Measurements from ENCODE around the gene PM20D2. TPM values are rescaled to one million over a fixed set of nuclear protein-coding genes. Genes with fewer than 3 reads are reported as not detected.

PM20D2 gene, protein sequence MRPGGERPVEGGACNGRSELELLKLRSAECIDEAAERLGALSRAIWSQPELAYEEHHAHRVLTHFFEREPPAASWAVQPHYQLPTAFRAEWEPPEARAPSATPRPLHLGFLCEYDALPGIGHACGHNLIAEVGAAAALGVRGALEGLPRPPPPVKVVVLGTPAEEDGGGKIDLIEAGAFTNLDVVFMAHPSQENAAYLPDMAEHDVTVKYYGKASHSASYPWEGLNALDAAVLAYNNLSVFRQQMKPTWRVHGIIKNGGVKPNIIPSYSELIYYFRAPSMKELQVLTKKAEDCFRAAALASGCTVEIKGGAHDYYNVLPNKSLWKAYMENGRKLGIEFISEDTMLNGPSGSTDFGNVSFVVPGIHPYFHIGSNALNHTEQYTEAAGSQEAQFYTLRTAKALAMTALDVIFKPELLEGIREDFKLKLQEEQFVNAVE
- total RNA-seq, result 6.5 and 12.0 TPM in 2 replicates

DNA sequence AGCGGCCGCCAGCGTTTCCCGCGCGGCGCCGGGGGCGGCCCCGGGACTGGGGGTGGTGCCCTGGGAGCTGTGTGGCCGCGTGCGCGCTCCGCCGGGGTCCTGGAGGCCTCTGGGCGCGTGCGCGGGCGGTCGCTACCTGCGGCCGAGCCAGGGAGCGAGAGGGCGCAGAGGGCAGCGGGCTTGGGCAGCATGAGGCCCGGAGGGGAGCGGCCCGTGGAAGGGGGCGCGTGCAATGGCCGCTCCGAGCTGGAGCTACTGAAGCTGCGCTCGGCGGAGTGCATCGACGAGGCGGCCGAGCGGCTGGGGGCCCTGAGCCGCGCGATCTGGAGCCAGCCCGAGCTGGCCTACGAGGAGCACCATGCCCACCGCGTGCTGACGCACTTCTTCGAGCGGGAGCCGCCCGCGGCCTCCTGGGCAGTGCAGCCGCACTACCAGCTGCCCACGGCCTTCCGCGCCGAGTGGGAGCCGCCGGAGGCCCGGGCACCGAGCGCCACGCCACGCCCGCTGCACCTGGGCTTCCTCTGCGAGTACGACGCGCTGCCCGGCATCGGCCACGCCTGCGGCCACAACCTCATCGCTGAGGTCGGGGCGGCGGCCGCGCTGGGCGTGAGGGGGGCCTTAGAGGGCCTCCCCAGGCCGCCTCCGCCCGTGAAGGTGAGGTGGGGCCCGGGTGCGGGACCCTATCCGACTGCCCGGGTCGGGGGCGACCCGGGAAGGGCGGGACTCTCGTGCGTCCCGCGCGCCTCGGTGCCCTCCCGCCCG lies at the start of gene PM20D2:
Gene PM20D2, plus strand, starts transcription at position 100 of the 762 bp plus-strand sequence. Its CDS starts 90 bp downstream, at position 190.

DNA sequence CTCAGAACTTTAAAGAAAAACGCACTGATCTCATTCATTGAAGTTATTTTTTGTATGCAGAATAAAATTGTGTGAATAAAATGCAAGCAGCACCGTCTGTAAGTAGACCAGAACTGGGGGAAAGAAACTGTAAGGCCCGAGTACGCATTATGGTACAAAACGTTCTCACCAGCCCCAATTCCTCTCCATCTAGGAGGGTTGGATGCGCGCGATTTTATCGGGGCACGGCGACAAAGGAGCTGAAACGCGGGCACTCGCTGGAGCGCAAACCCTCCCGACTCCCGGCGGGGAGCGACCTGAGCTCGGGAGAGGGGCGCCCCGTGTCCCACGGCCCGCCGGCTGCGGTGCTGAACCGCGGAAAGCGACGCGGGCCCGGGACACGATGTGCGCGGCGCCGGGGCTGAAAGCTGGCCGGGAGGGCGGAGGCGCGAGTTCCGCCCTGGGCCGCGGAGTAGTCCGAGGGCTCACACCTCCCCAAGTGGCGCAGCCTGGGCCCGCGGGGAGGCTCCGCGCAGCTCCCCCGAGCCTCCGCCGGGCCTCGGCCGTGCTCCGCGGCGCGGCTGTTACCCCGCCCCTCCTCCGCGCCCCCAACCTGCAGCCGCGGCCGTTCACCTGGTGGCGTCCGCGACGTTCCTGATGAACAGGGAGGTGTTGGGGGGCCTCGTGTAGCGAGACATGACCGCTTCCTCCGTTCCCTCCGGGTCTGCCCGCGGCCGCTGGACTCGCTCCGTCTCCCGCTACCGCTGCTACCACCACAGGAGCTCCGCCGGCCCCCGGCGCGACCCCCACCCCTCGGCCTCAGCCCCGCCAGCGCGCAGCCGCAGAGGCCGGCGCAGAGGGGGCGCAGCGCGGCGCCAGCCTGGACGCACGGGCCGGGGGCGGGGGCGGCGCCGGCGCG lies 28.4 kb upstream of the PM20D2 start, which contains the start of gene SRSF12:
Gene SRSF12, minus strand, starts transcription at position 861 of the 898 bp plus-strand sequence. Its CDS starts 184 bp downstream, at position 677.

Other genes starting within 250 kb of the PM20D2 start
- 13.8 and 14.5 TPM in 2 replicates for gene RNGTT, start 182.4 kb upstream of the PM20D2 start, total RNA-seq
- gene PNRC1, start 65.3 kb upstream of the PM20D2 start, total RNA-seq, result 25.0 and 54.0 TPM in 2 replicates
- gene SRSF12, start 28.0 kb upstream of the PM20D2 start, total RNA-seq, result 0.19 and 1.1 TPM in 2 replicates
- not detected in 2 replicates for gene GABRR1, start 71.3 kb downstream of the PM20D2 start, total RNA-seq
- not detected in 2 replicates for gene GABRR2, start 169.2 kb downstream of the PM20D2 start, total RNA-seq
- 21.8 and 29.5 TPM in 2 replicates for gene UBE2J1, start 206.7 kb downstream of the PM20D2 start, total RNA-seq

Measured in hair follicular keratinocyte (primary cell).